ENCODE data around the gene CCDC91.

DNA sequence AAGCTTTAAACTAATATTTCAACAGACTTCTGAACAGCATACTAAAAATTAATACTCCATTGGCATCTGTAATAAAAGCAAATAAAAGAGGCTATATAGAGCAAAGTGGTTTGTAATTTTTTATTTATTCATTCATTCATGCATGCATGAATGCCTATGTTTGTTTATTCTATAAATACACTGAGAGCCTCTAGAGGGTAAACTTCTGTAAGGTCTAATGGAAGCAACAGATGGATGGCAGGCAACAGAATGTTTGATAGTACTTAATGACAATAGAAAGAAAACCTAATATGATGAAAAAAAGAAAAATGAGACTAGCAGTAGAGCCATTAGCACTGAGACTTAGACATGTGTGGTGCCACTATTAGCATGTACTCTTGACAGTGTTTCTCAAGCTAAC is 253.1 kb downstream of the CCDC91 start:
- no peak for TF ChIP-seq CSDC2 (CRISPR knock-in tag; IDR thresholded peaks at IDR 0.05)
- TF ChIP-seq BACH2 (CRISPR knock-in tag; IDR thresholded peaks at IDR 0.05; ENCODE audit: borderline replicate concordance), result no peak
- no peak for TF ChIP-seq RARB (CRISPR knock-in tag; IDR thresholded peaks at IDR 0.05)
- no peak for TF ChIP-seq ZNF565 (CRISPR knock-in tag; conservative IDR thresholded peaks at IDR 0.05; ENCODE audit: low read depth)
- TF ChIP-seq, protein P1, sequence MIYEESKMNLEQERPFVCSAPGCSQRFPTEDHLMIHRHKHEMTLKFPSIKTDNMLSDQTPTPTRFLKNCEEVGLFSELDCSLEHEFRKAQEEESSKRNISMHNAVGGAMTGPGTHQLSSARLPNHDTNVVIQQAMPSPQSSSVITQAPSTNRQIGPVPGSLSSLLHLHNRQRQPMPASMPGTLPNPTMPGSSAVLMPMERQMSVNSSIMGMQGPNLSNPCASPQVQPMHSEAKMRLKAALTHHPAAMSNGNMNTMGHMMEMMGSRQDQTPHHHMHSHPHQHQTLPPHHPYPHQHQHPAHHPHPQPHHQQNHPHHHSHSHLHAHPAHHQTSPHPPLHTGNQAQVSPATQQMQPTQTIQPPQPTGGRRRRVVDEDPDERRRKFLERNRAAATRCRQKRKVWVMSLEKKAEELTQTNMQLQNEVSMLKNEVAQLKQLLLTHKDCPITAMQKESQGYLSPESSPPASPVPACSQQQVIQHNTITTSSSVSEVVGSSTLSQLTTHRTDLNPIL (CRISPR knock-in tag; IDR thresholded peaks at IDR 0.05; ENCODE audit: low read depth), result no peak
- TF ChIP-seq SNAI2 (CRISPR knock-in tag; IDR thresholded peaks at IDR 0.05), result no peak
- TF ChIP-seq, protein P2, sequence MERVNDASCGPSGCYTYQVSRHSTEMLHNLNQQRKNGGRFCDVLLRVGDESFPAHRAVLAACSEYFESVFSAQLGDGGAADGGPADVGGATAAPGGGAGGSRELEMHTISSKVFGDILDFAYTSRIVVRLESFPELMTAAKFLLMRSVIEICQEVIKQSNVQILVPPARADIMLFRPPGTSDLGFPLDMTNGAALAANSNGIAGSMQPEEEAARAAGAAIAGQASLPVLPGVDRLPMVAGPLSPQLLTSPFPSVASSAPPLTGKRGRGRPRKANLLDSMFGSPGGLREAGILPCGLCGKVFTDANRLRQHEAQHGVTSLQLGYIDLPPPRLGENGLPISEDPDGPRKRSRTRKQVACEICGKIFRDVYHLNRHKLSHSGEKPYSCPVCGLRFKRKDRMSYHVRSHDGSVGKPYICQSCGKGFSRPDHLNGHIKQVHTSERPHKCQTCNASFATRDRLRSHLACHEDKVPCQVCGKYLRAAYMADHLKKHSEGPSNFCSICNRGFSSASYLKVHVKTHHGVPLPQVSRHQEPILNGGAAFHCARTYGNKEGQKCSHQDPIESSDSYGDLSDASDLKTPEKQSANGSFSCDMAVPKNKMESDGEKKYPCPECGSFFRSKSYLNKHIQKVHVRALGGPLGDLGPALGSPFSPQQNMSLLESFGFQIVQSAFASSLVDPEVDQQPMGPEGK (CRISPR knock-in tag; IDR thresholded peaks at IDR 0.05; ENCODE audit: borderline replicate concordance), result no peak

All from SK-N-SH treated with all-trans-retinoic acid at 6 μM for 48 hours (cell line).